HEK293 (cell line): ENCODE results near the gene ENTREP1.

Experiments
- CTCF ChIP-seq: fragments of 450-650 bp; formaldehyde crosslinking; IDR thresholded peaks from 2 replicates; pipeline ENCODE4 v1.5.1; 2016; ENCODE audit warnings: missing biosample characterization, missing genetic modification characterization
- HOXA7 ChIP-seq: sonication (generic); formaldehyde crosslinking; IDR thresholded peaks from 2 replicates; pipeline ENCODE4 v1.8.1; 2022; ENCODE audit warnings: missing genetic modification reagents, borderline replicate concordance
- ZNF660 ChIP-seq: fragments of 450-650 bp; IDR thresholded peaks from 2 replicates; pipeline ENCODE4 v1.5.1; 2018; ENCODE audit warnings: missing biosample characterization, mild to moderate bottlenecking, missing genetic modification characterization

GRCh38 chr9:69377981-69378380 lies 53.0 kb downstream of the ENTREP1 start:
- no peak for TF ChIP-seq ZNF660
- TF ChIP-seq CTCF (tag by site-specific recombination): no peak
- TF ChIP-seq HOXA7 (CRISPR knock-in tag): no peak
